Pancreas (tissue), 10 donors: Measurements from ENCODE around the gene ADAMTS4. TPM values are rescaled to one million over a fixed set of nuclear protein-coding genes. Genes with fewer than 3 reads are reported as not detected.
A peak's percentile ranks its signal among the peaks of the same experiment; 100 is the strongest.

Source experiments
- ATAC-seq, 4 donors: fragments of 200-7000 bp; cut with Tn5 transposase; one replicate each; pipeline versions ENCODE4 v1.8.0 to v1.9.1; 2020; ENCODE audit warnings: mild to moderate bottlenecking in 4 of 4, moderate library complexity in 4 of 4
- DNase-seq, 6 donors: peaks; one replicate each; pipeline ENCODE4 v3.0.0-alpha.2; 2020
- FAIRE-seq: peaks from 2 replicates; lab custom pipeline; 2012; peaks lifted over from hg19 to GRCh38; lab: Jason Lieb, UNC
- H3K27ac ChIP-seq, 4 donors: fragments of 200-600 bp; sonication (generic); 1 replicate in 3 of 4; 2 replicates in 1 of 4; pipeline versions ENCODE4 v1.5.0 to v1.8.0; 2020
- H3K27me3 ChIP-seq, 4 donors: fragments of 200-600 bp; one replicate each; pipeline ENCODE4 v1.8.0; 2021
- H3K36me3 ChIP-seq, 3 donors: fragments of 200-600 bp; sonication (generic) in 1 of 3; one replicate each; pipeline versions ENCODE4 v1.5.0 to v1.8.0; 2020 to 2021
- H3K4me1 ChIP-seq, 3 donors: fragments of 200-600 bp; one replicate each; pipeline ENCODE4 v1.8.0; 2021
- H3K4me3 ChIP-seq, 4 donors: fragments of 200-600 bp; sonication (generic) in 2 of 4; one replicate each; pipeline versions ENCODE4 v1.5.0 to v1.8.0; 2020 to 2021
- H3K9me3 ChIP-seq, 4 donors: fragments of 200-600 bp; one replicate each; pipeline ENCODE4 v1.8.0; 2021
- WGBS, 2 donors: extraction: QIAGEN DNeasy Blood & Tissue Kit; methylation state at CpG; one replicate each; pipeline ENCODE4 v1.1.7; 2013; 5-methylcytosine and 5-hydroxymethylcytosine counted together
- intact Hi-C, 3 donors: fragments of 100-400 bp; cut with DNase I; formaldehyde crosslinking; loops; one replicate each; pipeline versions ENCODE4 v1.11.1 to v1.14.2; 2022
- polyA plus RNA-seq, 2 donors: library from polyadenylated mRNA; stranded (reverse); fragments of 200-250 nt; gene quantifications; one replicate each; pipeline ENCODE4 v1.2.3, GENCODE V29; 2013
- total RNA-seq, 6 donors: library from RNA; stranded (reverse); fragmentation: NEBNext Ultra II Directional in 4 of 6; extraction: Animal tissue kit (Norgen Biotek cat#: 25700) in 4 of 6; gene quantifications; one replicate each; pipeline versions ENCODE4 v1.2.1 to v1.2.4, GENCODE V29; 2021 to 2023
- TF ChIP-seq, protein P1 (sequence below), 4 donors: fragments of 200-600 bp; sonication (generic) in 3 of 4; IDR thresholded peaks; one replicate each; pipeline versions ENCODE4 v1.5.0 to v1.8.0; 2021; ENCODE audit warnings: antibody characterized with exemption in 4 of 4
- donor health status: healthy with polysubstance abuse.
- donor health status: DM: no; HTN: no; CAD: no; lungs with moderate emphysema.
- donor health status: DM: no; HTN: no; CAD: no.
- donor health status: control.
- donor health status: control.
- donor health status: Bipolar disorder and iron deficiency.
- donor health status: DM: yes; HTN: yes; CAD: no.
- donor health status: DM: no; HTN: no; CAD: no.
- donor health status: DM: no; HTN: no; CAD: no.
- donor health status: DM: yes; HTN: yes; CAD: no.

ADAMTS4 gene
- total and polyA plus RNA-seq, 8 donors = 2.7 to 6.6 (median 3.8) TPM

DNA sequence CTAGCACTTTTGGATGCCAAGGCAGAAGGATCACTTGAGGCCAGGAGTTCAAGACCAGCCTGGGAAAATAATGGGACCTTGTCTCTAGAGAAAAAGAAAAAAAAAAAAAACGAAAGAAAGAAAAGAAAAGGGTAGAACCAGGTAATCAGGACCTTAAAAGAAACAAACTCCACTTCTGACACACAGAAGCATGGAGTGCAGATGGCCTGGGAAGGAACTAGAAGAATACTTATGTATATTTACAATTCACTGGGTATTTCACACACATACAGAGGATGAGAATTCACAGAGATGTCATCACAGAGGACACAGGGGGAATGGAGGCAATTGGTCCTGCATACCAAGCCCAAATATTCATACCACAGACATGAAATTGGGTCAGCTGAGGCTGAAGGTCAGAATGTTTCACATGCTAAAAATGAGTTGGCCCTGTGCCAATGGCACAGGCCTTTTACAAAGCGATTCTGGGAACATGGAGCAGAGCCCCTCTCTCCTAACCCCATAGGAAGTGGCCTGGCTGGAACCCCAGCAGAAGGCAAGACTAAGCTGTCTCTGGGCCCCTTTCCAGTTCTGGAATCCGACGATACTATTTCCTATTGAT is 26.0 kb downstream of the ADAMTS4 start:
- FAIRE-seq (no peak), DNase-seq (peak in 1 of 6 donors; percentile 42), ATAC-seq (no peak)

DNA sequence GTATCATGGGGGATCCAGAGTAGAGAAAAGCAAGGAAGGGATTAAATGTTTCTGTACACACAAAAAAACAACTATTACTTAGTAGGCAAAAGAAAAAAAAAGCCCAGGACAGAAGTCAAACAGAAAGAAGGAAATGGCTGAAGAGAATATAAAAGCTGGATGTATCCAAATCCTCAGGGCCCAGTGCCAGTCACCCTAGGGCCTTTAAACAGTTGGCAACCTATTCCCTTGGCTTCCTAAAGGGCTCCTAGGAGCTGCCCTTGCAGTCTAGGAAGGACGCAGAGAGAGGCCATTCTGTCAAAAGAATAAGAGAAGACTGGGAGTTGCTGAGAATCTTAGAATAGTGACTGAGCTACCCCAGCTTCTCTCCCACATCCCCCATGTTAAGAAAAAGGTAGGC is 26.5 kb downstream of the ADAMTS4 start:
- Histone ChIP-seq H3K27me3 (no peaks in the 10 kb centered on the region), H3K36me3 (peaks cover 0 to 35% (median 12%) of the 10 kb centered on the region in 3 donors), H3K9me3 (no peaks in the 10 kb centered on the region), H3K4me3 (no peak overlapping the region), H3K4me1 (peaks cover 0 to 6% (median 0%) of the 10 kb centered on the region in 3 donors), H3K27ac (no peak overlapping the region)
- TF ChIP-seq, protein P1, sequence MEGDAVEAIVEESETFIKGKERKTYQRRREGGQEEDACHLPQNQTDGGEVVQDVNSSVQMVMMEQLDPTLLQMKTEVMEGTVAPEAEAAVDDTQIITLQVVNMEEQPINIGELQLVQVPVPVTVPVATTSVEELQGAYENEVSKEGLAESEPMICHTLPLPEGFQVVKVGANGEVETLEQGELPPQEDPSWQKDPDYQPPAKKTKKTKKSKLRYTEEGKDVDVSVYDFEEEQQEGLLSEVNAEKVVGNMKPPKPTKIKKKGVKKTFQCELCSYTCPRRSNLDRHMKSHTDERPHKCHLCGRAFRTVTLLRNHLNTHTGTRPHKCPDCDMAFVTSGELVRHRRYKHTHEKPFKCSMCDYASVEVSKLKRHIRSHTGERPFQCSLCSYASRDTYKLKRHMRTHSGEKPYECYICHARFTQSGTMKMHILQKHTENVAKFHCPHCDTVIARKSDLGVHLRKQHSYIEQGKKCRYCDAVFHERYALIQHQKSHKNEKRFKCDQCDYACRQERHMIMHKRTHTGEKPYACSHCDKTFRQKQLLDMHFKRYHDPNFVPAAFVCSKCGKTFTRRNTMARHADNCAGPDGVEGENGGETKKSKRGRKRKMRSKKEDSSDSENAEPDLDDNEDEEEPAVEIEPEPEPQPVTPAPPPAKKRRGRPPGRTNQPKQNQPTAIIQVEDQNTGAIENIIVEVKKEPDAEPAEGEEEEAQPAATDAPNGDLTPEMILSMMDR (IDR thresholded peaks at IDR 0.05) = no peak
- WGBS, 2 donors = 82 to 94% methylated on average over 1 of the region's 1 CpG
- DNase-seq (no peak), ATAC-seq (no peak), FAIRE-seq (no peak)
- intact Hi-C loops = no loop called here

More for the DNA sequence above, 26.0 kb downstream of the ADAMTS4 start:
- TF ChIP-seq, protein P1 (IDR thresholded peaks at IDR 0.05) = no peak
- no peak overlapping the region for H3K4me3 ChIP-seq
- no peaks in the 10 kb centered on the region for H3K9me3 ChIP-seq
- H3K27ac ChIP-seq = no peak overlapping the region
- H3K27me3 ChIP-seq = no peaks in the 10 kb centered on the region
- H3K36me3 ChIP-seq = peaks cover 0 to 35% (median 12%) of the 10 kb centered on the region in 3 donors
- 8 to 16% methylated on average over 4 of the region's 4 CpGs for WGBS, 2 donors
- intact Hi-C loops = no loop called here
- H3K4me1 ChIP-seq = peaks cover 0 to 6% (median 0%) of the 10 kb centered on the region in 3 donors

DNA sequence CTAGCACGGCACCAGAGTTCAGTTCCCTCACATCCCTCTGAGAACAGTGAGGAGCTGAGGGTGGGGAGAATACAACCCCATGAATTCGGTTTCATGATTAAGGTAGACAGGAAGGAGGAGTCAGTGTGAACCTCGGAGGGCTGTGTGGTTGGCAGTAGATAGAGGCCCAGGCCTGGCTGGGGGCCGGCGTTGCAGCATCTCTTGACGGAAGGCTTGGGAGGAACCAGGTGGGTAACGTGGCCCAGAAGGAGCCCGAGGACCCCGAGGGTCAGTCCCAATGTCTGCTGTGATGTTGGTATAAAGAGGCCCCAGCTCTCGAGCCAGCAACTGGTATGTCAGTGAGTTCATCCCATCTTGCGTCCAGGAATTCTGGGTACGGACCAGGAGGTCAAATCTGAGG is 27.2 kb downstream of the ADAMTS4 start:
- Histone ChIP-seq H3K36me3 (peaks cover 0 to 35% (median 12%) of the 10 kb centered on the region in 3 donors), H3K27ac (no peak overlapping the region)
- FAIRE-seq = no peak

DNA sequence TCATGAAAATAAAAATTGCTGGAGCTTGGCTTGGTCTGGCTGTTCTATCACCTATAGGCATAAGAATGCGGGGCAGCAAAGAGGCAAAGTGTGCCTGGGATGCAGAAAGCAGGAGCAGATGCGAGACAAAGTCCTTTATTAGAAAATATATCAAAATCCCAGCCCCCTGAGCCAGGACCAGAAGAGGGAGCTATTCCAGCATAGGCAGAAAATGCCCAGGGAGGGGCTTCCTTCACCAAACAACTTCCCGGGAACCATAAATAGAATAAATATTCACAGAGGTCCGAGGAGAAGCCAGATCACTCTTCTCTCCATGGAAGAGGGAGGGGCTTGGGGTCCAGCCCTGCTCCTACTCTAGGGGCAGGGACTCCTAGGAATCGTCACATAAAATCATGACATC is 27.7 kb downstream of the ADAMTS4 start:
- intact Hi-C loops = no loop called here
- TF ChIP-seq, protein P1 (IDR thresholded peaks at IDR 0.05) = no peak
- 59 to 65% methylated on average over 5 of the region's 5 CpGs for WGBS, 2 donors
- no peak for FAIRE-seq
- Histone ChIP-seq H3K4me1 (peaks cover 0 to 6% (median 5%) of the 10 kb centered on the region in 3 donors), H3K27ac (no peak overlapping the region), H3K4me3 (no peak overlapping the region), H3K36me3 (peaks cover 0 to 35% (median 12%) of the 10 kb centered on the region in 3 donors), H3K27me3 (no peaks in the 10 kb centered on the region), H3K9me3 (no peaks in the 10 kb centered on the region)
- ATAC-seq = no peak
- DNase-seq = no peak

More for the DNA sequence above, 27.2 kb downstream of the ADAMTS4 start:
- Histone ChIP-seq H3K4me1 (peaks cover 0 to 6% (median 5%) of the 10 kb centered on the region in 3 donors), H3K9me3 (no peaks in the 10 kb centered on the region), H3K4me3 (no peak overlapping the region), H3K27me3 (no peaks in the 10 kb centered on the region)
- DNase-seq (no peak), ATAC-seq (no peak)
- WGBS, 2 donors = 79 to 80% methylated on average over 12 of the region's 12 CpGs
- TF ChIP-seq, protein P1 (IDR thresholded peaks at IDR 0.05) = no peak
- intact Hi-C loops = no loop called here

DNA sequence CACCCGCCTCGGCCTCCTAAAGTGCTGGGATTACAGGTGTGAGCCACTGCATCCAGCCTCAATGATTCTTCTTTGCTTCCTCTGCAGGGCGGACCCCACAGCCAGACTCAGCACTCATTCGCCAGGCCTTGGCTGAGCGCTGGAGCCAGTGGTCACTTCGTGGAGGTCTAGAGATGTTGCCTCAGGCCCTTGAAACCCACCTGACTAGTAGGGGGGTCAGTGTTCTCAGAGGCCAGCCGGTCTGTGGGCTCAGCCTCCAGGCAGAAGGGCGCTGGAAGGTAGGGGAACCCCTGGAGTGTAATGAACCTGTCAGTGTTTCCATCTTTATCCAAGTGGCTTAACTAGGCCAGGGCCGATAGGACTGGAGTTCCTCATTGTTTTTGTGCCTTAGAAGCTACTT is 29.9 kb downstream of the ADAMTS4 start:
- no peak for ATAC-seq
- Histone ChIP-seq H3K4me1 (peaks cover 0 to 5% (median 0%) of the 10 kb centered on the region in 3 donors), H3K4me3 (no peak overlapping the region), H3K36me3 (peaks cover 0 to 24% (median 7%) of the 10 kb centered on the region in 3 donors), H3K27me3 (no peaks in the 10 kb centered on the region), H3K27ac (no peak overlapping the region), H3K9me3 (no peaks in the 10 kb centered on the region)
- WGBS, 2 donors = 88 to 94% methylated on average over 9 of the region's 9 CpGs
- TF ChIP-seq, protein P1 (IDR thresholded peaks at IDR 0.05) = no peak
- no peak for FAIRE-seq
- intact Hi-C loops = no loop called here
- peak in 1 of 6 donors; percentile 45 for DNase-seq
